ENCODE data around the gene SEPTIN2.
"Not testable (repeated sequence)": the region's sequence is repeated elsewhere in the genome, so short reads cannot be mapped to it uniquely, and the experiment has no call there.

Gene SEPTIN2

DNA sequence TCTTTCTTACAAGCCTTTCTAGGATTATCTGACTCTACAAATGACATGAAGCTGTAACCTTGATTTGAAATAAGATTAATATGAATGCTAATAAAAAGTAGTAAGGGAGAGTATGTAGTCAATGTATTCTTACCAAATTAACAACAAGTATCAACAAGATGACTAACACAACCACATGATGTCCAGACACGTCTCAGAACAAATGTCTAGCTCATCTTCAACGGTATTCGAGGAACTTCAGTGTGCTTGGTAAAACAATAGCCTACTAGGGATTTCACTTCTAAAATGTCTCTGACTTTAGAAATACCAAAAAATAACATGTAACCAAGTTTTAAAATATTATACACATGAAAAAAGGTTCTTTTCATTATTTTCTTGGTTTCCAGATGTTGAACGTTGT lies 3.6 kb upstream of the SEPTIN2 start:
- no peak for DNase-seq (ENCODE audit: extremely low read depth in 1 of 2, low read depth in 1 of 2)

DNA sequence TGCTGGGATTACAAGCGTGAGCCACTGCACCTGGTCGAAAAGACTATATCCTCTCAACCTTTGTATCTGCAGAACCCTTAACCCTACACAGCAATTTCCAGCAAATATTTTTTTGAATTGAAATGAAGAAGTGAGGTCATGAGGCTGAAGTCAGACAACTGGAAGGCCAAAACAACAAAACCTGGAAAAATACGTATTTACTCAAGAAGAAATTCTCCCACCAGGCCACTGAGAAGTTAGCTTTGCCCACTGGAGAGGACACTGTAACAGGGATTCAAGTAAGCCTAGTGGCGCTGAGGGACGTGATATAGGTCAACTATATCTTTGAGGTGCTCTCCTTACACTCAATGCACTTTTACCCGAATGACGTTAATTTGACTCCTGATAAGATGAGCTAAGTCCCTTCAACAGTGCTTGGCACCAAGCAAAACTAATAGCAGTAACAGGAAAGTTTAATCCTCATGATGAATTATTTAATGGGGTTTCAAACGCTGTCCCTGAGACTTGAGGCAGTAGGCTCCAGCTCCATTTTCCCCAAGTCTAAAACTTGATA lies 2.1 kb upstream of the SEPTIN2 start:
- DNase-seq (ENCODE audit: extremely low read depth in 1 of 2, low read depth in 1 of 2) = no peak

DNA sequence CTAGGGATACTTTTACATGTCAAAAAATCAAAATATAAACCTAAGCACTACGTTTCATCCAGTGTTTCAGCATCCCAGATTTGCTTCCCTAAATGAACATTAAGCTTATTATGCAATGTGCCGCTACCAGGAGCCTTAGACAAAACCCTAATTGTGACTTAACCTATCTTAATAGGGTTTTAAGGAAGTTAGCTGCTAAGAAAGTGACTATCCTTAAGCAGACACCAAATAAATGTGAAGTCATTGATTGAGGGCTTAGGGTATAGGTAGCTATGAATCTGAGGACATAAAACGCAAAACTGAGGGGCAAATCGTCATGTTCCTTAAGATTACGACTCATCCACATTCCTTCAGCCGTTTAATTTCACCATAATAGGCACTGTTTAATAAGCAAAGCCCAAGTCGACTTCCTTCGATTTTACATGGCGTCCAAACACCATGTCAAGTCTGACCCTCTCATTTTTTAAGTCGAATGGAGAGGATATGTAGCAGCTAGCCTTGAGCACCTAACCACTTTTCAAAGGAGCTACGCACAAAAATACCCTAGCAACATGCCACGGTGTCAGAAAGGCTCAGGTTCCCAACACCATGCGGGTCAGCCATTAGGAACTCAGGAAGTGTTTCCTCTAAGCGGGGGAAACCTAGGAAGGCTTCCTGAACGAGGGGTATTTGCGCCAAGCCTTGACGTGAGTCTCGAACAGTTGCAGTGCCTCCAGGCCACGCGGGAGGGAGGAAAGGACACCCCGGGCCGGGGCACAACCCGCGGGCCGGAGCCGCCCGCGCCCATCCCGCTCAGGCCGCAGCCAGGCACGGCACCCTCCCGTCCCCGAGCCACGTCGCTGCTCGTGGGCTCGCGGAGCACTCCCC lies 1.3 kb upstream of the SEPTIN2 start:
- DNase-seq (ENCODE audit: extremely low read depth in 1 of 2, low read depth in 1 of 2) = no peak

DNA sequence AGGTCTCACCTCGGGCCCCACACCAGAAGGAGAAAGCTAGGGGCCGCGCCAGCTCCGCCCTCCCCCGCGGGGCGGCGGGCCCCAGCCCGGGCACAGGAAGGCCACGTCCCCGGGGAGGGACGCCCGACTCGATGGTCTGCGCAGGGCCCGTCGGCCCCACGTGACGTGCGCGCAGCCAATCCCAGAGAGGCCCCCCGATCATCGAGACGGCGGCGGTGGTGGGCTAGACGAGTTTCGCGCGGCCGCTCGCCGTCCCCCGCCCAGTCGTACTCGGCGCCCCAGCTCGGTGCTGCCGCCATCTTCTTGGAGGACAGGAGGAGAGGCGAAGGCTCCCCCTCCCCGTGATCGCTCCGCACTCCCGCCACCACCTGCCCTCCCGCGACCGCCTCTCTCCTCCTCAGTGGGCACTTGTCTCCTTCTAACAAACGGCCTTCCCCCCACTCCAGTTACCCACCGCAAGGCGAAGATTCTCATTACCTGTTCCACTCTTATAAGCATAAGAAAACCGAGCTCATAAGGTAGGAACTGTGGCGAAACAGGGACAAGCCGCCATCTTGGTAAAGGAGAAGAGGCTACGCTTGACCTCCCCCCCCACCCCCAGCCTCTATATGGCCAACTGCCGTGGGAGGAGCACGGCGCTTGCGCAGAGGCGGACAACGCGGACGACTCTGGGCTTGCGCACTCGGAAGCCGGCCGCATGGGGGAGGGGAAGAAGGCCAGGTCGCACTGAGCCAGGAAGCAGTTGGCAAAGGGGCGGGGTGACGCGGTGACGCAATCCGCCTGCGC lies 439 bp upstream of the SEPTIN2 start, which contains the start of gene HDLBP:
Gene HDLBP, minus strand, starts transcription at position 580 of the 786 bp plus-strand sequence. CDS start 48,803 bp downstream, outside the sequence.
- peak; percentile 99 to 100 for DNase-seq (ENCODE audit: extremely low read depth in 1 of 2, low read depth in 1 of 2)

DNA sequence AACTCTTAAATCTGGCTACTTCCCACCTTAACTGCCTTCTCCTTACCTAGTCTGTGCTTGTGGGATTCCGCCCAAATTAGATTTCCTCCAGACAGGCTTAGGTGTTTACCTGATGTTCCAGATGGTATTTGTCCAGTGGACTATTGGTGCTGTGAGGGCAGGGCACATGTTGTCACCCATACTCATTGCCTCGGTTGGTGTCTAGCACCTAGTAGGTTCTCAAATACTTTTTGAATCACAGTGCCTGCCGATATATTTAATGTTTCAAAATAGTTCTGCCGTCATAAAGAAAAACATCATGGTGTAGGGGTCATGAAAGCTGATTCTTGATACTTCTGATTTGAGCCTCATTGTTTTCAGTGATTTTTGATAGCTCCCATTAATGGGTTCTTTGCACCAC lies 1.1 kb downstream of the SEPTIN2 start:
- DNase-seq (ENCODE audit: extremely low read depth in 1 of 2, low read depth in 1 of 2) = no peak

DNA sequence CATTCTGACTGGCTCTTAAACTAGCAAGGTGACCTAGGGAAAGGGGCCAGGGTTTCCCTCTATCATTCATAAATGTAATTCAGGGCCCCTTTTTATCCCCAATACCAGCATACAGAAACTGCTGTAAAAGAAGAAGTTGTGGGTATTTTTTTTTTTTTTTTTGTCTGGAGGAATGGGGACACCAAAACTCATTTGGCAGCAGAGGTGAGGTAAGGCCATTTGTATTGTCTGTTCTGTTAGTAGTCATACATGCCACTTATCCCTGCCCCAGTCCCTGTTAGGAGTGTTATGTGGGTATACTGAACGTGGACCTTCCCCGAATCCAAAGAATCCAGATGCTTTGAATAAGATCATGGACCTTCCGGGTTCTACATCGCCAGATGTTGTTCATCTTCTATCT lies 1.7 kb downstream of the SEPTIN2 start:
- no peak for DNase-seq (ENCODE audit: extremely low read depth in 1 of 2, low read depth in 1 of 2)

DNA sequence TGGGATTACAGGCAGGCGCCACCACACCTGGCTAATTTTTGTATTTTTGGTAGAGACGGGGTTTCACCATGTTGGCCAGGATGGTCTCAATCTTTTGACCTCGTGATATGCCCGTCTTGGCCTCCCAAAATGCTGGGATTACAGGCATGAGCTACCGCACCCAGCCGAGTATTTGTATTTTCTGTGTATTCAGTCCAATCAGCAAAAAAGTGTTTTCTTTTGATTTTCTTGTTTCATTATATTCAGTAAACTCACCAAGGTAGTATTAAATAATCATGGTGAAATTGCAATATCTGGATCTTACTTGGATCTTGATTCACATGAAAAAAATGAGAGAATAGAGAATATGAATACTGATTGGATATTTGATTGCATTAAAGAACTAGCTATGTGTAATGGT lies 3.1 kb downstream of the SEPTIN2 start:
- DNase-seq (ENCODE audit: extremely low read depth in 1 of 2, low read depth in 1 of 2) = not testable (repeated sequence)

DNA sequence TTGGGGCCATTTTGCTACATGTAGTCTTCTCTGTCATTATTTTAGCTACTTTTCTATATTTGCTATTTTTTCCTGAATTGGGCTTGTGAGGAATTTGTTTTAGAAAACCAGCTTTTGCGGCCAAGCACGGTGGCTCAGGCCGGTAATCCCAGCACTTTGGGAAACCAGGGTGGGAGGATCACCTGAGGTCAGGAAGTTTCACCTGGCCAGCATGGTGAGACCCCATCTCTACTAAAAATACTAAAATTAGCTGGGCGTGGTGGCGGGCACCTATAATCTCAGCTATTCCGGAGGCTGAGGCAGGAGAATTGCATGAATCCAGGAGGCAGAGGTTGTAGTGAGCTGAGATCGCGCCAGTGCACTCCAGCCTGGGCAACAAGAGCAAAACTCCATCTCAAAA lies 4.7 kb downstream of the SEPTIN2 start:
- no peak for DNase-seq (ENCODE audit: extremely low read depth in 1 of 2, low read depth in 1 of 2)

DNA sequence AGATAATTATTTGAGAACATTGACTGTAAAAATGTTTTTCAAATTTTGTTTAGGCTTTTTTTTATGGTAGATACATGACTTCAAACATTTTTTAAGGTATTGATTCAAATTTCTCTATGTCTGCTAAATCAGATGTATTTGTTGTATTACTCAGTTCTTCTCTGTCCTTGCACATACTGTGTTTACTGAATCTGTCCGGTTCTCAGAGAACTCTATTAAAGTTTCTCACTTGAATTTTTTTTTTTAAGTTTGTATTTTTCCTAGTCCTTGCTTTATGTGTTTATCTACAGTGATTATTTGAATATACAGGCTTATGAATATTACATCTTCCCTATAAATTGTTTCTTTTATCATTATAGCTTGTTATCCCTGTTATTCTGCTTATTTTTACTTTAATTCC lies 5.3 kb downstream of the SEPTIN2 start:
- no peak for DNase-seq (ENCODE audit: extremely low read depth in 1 of 2, low read depth in 1 of 2)

DNA sequence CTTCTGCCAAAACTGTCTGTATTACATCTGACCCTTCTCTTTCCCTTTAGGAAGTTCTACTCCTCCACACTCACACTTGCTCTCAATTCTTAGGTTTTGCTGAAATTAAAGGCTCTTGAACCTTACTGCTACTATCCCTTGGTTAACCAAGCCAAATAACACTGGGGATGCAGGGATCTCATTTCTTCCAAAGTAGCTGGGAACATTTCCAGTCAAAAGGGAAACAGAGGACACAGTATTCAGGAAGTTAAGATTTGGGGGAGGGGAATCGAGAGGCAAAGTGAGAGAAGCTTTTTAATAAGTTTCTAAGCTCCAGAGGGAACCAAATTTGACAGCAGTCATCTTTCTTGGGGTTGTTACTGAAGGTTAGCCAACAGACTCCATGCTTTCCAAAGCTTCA lies 6.2 kb downstream of the SEPTIN2 start:
- no peak for DNase-seq (ENCODE audit: extremely low read depth in 1 of 2, low read depth in 1 of 2)

DNA sequence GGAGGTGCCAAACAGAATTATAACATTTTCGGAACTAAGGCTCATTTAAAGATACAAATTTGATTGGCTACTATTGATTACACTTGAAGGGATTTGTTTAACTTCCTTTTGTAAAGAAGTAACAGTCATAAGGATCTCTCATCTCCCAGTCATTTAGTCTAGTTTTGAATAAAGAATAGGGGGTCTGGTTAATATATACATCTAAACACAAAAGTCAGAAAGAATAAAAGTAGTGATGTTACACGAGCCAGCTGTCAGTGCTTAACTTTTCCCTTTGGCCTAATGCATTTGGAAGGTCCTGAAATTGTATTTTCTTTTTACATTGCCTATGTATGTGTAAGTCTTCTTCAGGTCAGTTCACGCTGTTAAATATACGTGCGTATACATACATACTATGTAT lies 8.1 kb downstream of the SEPTIN2 start:
- DNase-seq (ENCODE audit: extremely low read depth in 1 of 2, low read depth in 1 of 2) = no peak

DNA sequence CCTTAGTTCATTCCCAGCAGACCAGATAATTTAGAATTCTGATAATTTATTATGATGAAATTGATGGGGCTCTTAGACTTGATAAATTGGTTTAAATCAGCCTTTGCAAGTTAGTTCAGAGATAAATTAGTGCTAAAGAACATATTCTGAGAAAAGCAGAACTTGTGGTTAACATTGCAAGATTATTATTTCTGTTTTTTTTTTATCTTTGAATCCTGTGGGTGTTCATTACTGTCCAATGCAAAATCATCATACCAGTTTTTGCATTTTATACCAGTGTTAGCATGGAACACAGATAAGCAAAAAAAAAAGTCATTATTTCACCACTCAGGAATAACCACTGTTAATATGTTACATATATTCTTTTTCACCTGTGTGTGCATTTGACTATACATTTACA lies 9.1 kb downstream of the SEPTIN2 start:
- no peak for DNase-seq (ENCODE audit: extremely low read depth in 1 of 2, low read depth in 1 of 2)

DNA sequence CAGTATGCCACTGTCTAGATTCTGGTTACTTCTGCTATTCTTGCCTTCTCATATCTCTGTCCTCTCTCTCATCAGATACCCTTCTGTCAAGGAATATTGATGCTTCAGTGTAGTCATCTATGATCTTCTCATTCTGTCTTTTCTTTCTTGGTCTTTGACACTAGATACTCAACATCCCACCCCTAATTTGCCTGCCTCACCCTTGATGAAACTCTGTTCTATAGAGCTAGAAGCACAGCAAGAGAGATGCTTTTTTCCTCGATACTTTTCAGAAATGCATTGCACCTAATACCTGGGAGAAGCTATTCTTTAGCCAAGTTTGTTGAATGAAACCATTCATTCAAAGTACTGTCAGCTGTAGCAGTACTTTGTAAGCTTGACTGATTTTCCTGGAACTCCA lies 9.5 kb downstream of the SEPTIN2 start:
- DNase-seq (ENCODE audit: extremely low read depth in 1 of 2, low read depth in 1 of 2) = no peak

DNA sequence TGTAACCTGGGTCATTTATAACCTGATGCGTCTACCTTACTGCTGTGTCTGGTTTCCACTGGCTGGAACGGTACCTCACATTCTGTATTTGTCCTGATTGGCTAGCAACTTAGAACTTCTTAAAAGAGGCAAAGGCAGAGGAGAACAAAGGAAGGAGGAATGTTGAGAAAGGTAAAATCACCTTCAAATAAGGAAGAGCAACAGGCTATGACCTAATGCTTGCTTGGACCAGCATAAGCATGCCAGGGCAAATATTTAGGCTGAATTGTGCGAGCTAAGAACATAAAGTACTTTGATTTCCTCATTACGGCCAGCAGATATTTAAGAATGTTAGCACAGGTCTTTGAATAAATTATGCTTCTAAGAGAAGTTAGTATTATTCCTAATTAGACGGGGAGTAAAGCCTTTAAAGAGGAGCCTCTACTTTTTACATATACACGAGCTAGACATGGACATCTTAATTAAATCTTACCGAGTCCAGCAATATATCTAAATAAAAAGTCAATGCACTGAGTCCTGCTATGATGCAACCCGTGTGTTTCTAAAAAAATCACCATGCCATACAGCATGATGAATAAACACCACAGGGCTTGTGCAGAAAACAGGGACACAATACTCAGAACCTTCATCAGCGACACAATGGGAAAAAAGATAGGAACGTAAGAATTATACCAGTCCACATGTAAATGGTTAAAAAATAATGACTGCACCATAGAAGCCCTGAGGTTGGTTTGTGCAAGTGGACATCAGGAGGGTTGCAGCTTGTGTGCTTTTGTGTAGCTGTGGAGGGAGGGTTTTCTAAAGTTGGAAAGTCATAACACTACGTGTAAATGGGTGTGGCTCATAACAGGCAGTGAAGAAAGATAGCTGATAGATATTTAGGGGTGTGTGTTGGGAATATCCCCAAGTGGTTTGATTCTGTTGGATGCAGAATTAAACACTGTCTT lies 14.2 kb downstream of the SEPTIN2 start:
- no peak for DNase-seq (ENCODE audit: extremely low read depth in 1 of 2, low read depth in 1 of 2)

DNA sequence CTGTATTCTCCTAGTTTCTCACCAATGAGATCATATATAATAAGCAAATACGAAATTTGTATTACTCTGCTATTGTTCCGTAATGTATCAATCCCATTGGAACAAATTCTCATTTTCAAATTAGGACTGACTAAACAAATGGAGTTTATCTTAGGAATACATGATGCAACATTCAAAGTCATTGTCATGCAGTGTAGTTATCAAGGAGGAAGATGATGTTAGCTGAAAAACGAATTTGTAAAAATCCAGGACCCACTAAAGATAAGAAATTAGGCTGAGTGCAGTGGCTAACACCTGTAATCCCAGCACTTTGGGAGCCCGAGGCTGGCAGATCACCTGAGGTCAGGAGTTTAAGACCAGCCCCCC lies 14.9 kb downstream of the SEPTIN2 start:
- DNase-seq (ENCODE audit: extremely low read depth in 1 of 2, low read depth in 1 of 2) = no peak

DNA sequence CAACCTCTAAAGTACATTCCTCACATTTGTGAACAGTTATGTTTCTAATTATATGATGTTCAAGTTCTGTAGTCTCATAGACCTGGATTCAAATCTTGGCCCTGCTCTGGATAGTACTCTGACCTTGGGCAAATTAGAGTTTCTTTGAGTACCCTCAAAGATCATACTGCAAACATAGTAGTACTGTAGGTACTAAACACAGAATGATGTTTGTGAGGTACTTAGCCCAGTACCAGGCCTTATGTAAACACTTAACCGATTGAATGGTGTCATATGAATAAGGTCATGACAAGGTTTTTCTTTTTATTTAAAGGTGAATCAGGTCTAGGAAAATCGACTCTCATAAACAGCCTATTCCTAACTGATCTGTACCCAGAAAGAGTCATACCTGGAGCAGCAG lies 19.1 kb downstream of the SEPTIN2 start:
- DNase-seq (ENCODE audit: extremely low read depth in 1 of 2, low read depth in 1 of 2) = no peak

DNA sequence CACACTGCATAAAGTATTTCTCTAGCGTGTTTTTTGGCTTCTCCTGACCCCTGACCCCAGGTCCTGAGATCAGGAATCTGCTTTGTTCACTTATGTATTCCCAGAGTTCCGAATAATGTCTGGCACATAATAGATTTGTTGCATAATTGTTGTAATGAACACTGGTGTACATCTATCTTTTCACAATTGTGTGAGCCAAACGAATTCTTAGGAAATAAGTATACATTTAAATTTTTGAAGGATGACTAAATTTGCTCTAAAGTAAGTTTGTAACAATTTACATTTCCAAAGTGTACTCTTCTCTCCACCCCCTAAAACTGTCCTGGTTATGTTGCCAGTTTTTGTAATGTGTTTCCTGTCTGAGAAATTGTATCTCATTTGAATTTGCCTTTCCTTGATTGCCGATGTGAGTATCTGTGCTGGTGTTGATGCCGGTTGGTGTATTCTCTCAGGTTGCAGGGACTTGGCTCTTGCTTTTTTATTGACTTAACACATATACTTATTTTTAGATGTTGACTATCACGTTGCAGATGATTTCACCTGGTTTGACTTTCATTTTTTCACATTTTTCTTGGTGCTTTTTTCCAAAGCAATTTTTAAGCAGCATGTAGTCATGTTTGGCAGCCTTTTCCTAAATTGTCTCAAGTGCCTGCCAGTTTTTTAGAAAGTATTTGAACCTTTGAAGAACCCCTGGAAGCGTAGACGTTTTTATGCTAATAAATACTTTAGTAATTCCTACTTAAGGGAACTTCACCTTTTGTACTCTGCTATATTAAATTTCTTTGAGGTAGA lies 24.3 kb downstream of the SEPTIN2 start:
- no peak for DNase-seq (ENCODE audit: extremely low read depth in 1 of 2, low read depth in 1 of 2)

DNA sequence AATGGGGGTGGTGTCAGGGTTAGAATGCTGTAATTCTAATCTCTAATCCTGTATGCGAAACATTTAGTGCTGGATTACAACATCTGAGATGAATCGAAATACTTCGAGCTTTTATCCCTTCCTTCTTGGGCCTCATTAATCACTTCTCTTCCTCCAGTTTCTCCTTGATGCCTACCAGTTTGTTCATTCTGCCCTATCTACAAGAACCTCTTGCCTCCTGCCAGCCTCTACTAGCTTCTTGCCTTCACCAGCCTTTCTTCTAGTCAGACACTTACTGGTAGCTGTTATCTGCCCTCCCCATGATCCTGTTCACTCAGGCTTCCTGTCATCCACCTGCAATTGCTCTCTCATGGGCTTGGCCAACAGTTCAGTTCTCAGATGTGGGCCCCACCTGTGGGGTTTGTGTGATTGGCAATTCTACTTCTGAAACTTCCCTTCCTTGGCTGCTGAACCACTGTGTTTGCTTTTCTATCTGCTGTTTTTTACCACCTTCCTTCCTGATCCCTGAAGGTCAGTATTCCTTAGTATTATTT lies 25.0 kb downstream of the SEPTIN2 start:
- no peak for DNase-seq (ENCODE audit: extremely low read depth in 1 of 2, low read depth in 1 of 2)

DNA sequence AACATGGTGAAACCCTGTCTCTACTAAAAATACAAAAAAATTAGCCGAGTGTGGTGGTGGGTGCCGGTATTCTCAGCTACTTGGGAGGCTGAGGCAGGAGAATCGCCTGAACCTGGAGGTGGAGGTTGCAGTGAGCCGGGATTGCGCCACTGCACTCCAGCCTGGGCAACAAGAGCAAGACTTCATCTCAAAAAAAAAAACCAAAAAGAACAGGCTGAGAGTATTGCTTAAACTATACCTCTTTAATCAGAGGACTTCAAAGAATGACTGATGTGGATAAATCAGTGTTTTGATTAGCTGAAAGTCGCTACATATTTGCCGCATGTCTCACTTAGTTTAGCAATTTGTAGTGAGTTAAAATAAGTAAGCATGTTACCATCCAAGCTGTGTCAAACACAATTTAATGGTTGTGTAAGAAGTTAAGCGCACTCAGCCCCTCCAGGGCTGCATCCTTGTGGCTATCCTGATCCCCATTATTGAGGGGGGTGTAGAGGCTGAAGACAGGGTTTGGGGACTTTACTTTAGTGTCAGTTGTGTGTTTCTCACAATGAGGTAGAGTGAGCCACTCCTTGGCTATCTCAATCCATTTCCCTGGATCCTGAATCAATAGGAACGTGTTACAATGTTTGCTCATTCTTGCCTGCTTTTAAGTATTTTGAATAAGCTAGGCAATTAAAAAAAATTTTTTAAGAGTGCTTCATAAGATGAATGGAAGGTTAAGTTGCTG lies 29.4 kb downstream of the SEPTIN2 start:
- DNase-seq (ENCODE audit: extremely low read depth in 1 of 2, low read depth in 1 of 2) = no peak

Measured in stimulated activated CD8-positive, alpha-beta memory T cell treated with anti-CD3 and anti-CD28 coated beads, Interleukin-7, amount 100 ng/mL, for 48 hours (primary cell).